ENCODE data around the gene DAND5.

GRCh38 chr19:13003081-13003480, 33.7 kb downstream of the DAND5 start:
- TF ChIP-seq POLR2A (IDR thresholded peaks at IDR 0.05) (no peak), CTCF (IDR thresholded peaks at IDR 0.05 in 8 of 11, conservative IDR thresholded peaks at IDR 0.05 in 3 of 11) (no peak)

Data from spleen (tissue), 7 donors.